ENCODE data around the gene SCTR.

Gene SCTR

DNA sequence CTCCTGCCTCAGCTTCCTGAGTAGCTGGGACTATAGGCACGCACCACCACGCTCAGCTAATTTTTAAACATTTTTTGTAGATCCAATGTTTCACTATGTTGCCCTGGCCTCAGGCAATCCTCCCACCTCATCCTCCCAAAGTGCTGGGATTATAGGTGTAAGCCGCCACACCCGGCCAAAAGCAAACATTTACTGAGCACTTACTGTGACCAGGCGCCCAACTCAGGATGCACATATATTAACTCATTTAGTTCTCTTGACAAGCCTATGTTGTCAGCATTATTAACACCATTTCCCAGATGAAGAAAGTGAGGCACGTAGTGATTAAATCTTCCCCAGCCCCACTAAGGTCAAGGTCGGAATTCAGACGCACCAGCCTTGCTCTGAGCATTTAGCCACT is 51.5 kb downstream of the SCTR start:
- no peak for DNase-seq

DNA sequence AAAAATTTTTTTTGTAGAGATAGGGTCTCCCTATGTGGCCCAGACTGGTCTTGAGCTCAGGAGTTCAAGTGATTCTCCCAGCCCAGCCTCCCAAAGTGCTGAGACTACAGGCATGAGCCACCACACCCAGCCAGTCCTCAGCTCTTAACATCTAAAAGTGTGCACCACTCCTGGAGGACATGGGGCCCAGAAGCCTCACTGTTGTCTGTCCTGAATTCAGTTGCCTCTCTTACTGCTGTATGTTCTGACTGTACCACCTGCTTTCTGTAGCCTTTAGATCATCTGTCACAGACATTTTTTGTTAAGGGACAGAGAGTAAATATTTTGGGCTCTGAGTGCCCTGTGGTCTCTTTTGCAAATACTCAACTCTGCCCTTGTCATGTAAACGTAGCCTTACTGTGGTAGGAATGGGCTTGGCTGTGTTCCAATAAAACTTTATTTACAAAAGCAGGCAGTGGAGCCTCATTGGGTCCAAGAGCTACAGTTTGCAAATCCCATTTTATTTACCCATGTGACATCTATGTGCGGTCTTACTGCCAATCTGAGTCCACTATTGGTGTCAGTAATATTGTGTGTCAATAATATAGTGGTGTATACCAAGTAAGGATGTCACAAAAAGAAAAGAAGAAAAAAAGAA is 54.5 kb downstream of the SCTR start:
- no peak for DNase-seq

DNA sequence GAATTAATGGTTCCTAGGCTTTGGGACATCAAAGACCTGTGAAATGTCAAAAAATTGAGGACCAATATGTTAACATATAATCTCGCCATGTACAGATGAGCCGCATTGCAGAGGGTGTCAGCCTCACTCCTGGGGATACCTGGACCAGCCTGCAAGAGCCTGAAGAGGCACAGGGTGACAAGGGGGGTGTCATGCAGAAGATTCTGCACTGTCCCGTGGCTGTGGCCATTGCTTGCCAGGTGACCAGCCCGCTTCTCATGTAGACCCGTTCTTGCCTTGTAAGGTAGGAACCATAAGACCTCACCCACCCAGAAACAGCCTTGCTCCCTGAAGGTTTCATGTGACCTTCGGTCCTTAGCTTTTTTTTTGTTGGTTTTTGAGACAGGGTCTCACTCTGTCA is 55.2 kb downstream of the SCTR start:
- DNase-seq = no peak

DNA sequence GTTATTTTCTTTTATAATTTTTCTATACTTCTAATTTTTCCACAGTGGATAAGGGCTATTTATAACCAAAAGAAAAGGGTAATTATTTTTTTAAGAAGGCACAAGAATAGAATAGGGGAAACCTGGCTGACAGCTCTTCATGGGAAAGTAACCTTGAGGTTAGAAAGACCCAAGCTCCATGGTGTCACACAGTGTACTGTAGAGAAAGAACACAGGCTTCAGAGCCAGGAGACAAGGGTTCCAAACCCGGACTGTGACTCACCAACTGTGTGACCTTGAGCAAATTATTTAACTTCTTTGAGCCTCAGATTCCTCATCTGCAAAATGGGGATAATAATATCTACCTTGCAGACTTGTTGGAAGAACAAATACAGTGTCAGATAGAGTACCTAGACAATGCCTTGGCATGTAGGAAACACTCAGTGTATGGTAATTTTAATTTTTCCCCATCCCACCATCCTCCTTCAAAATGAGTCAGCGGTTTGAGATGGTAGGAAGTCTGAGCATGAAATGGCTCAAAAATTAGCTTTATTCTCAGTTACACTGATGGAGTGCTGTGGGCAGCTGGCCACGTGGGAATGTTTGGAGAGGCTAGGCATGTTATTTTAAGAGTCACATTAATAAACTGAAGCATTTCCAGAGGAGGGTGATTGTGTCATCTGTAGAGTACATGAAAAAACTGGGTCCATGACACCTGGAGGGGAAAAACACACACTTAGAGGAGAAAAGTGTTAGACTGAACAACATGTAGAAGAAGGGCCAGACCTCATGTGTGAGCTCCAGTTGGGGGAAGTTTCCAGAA is 55.9 kb downstream of the SCTR start:
- DNase-seq = no peak

DNA sequence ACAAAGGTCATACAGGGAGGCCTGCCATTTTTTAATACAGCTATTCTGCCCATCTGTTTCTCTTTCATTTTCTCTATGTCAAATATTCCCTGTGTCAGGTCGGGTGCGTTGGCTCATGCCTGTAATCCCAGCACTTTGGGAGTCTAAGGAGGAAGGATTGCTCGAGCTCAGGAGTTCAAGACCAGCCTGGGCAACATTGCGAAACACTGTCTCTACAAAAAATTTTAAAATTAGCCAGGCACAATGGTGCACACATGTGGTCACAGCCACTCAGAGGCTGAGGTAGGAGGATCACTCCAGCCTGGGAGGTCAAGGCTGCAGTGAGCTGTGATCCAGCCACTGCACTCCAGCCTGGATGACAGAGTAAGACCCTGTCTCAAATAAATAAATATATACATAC is 57.9 kb downstream of the SCTR start:
- no peak for DNase-seq

DNA sequence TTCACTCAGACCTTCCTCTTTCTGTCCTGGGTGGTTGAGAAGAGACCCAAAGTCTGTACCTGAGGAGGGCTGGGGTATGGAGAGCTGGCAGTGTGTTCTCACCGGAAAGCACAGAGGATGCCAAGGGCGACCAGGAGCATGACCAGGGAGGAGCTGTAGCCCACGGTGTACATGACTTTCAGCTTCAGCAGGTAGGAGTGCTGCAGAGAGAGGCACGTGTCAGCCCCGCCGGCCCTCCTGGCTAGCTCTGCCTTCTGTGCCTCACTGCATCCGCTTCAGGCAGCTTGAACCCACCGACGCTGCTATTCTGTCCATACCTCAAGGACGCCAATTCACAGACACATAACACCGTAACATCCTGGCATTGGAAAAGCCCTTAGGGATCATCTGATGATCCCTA is 58.6 kb downstream of the SCTR start:
- DNase-seq = no peak

DNA sequence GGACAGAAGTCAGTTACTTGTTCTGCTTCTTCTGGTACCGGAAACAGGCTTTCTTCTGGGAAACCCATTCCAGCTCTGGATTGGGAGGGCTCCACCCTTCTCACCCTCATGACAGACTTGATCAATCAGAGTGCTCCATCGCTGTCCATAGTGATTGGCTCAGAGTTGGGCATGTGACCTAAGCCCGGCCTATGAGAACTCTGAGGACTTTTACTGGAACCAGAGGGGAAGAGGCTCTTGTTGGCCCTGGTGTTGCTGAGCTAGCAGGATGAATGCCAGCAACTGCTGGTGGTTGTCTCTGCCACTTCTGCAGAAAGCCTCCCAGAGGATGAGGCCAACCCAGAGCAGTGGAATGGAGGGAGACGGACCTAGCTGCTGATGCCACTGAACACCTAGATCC is 59.3 kb downstream of the SCTR start:
- DNase-seq = no peak

DNA sequence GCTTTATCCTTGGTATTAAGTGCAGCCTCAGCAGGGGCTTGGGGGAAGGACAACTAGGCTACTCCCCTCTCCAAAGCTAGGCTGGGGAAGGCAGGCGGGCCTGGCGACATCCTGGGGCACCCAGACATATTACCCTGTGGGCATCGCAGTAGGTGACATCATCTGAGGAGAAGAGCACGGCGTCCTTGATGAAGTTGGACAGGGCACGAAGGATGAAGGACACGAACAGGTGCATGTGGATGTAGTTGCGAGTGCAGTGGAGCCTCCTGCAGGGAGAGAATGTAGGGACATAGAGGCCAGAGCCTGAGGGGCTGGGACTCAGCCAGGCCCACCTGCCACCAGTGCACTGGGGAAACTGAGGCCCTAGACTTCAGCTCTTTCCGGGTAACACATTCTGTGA is 60.3 kb downstream of the SCTR start:
- no peak for DNase-seq

DNA sequence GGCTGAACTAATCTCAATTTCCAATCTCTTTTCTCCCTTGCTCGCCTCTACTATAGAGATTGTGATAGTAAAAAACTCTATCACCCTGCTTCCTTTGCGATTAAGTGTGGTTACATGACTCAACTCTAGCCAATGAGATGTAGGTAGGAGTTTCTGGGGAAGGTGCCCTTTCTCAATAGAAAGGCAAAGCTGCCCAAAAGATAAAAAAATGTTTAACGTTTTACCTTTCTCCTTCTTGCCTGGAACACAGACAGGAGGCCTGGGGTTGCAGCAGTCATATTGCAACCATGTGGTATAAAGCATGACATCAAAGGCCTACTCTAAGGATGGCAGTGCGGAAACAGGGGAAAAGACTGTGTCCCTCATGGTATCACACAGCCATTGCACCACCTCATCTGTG is 61.1 kb downstream of the SCTR start:
- DNase-seq = no peak

DNA sequence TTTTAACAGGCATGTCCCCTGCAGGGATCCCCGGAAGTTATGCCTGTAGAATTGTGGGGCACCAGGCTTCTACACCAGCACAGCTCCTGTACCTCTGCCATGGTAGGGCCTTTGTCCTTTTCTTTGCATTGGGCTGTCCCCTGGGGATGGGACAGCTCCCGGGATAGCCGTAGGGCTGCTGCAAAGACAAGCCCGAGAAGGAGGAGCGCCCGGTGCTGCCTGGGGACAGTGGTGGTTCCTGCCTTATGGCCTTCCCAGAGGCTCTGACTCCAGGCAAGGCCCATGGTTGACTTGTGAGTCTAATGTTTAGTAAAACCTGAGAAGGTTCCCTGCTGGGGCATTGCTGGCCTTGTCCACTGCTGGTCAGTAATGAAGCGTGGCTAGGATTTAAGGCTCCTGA is 61.7 kb downstream of the SCTR start:
- DNase-seq = no peak

DNA sequence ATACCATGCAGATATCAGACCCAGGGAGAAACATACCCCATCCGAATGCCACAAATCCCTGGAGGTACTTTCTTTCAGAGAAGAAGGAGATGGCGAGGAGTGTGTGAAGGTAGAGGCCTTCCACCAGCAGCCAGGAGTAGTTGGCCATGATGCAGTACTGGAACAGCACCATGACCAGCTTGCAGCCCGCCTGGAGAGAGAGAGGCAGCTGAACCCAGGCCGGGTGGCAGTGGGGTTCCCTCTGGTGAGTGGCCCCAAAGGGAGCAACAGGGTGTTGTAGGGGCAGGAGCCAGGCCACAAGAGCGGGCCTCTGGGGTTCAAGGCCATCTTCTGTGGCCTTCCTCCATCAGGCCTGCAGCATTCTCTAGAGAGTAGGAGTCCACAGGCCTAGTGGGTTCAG is 62.5 kb downstream of the SCTR start:
- DNase-seq = no peak

DNA sequence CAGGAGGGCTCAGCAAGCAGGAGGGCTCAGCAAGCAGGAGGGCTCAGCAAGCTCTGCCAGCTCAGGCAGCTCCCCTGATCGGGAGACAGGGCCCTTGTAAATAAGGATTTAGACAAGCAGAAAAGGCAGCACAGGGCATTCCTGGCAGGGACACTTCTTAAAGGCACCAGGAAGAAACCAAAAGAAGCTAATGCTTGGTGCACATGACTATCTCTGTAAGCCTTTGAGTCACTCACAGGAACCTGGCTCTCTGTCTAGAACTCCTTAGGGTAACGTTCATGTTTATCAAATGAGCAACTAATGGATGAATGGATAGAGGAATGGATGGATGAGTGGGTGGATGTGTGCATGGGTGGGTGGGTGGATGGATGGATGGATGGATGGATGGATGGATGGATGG is 64.2 kb downstream of the SCTR start:
- DNase-seq = no peak

DNA sequence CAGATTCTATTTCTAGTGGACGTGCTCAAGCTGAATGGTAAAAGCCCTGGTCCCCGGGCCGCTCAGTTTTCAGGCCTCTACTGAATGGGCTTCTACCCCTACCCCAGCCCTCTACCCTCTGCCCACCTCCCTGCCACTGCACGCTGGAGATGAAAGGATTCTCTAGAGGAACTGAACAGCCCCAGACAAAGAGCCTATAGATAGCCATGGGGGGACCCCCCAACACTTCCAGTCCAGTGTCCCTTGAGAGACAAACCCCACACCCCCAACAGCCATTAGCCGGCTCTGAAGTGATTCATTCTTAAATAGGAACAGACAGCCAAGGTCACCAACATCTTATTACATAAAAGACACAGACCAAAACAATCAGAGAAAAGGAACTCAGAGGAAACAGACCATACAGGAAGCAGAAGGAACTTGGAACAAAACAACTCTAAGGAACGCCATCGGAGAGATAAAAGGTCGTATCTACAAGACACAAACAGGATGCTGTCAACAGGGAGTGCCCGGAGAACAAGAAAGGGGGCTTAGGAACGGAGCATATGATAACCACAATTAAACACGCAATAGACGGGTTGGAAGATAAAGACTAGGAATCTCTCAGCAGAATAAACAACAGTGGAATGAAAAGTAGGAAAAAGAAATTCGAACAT is 69.1 kb downstream of the SCTR start:
- no peak for DNase-seq

DNA sequence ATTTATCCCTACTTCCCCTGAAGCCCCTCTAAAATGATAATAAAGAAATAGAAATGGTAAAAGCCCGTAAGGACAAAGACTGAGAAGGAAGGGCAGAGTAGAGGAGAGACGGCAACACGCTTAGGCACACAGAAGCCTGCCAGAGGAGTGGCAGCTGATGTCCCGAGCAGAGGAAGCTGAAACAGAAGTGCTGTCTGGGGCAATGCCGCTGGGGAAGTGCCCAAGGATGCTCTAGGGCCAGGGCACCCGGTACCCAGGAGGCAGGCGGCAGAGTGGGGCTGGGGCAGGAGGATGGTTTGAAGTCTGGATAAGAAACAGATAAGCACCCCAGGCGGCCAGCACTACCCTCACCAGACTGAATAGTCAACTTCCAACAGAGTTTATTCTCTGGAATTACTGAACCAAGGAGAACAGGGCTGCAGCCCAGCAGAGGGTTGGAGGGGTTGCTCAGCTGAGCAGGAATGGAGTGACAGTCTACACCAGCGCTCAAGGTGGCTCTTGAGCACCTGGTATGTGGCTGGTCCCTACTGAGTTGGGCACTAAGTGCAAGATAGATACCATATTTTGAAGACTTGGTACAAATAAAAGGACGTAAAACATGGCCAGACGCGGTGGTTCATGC is 70.2 kb downstream of the SCTR start:
- no peak for DNase-seq

DNA sequence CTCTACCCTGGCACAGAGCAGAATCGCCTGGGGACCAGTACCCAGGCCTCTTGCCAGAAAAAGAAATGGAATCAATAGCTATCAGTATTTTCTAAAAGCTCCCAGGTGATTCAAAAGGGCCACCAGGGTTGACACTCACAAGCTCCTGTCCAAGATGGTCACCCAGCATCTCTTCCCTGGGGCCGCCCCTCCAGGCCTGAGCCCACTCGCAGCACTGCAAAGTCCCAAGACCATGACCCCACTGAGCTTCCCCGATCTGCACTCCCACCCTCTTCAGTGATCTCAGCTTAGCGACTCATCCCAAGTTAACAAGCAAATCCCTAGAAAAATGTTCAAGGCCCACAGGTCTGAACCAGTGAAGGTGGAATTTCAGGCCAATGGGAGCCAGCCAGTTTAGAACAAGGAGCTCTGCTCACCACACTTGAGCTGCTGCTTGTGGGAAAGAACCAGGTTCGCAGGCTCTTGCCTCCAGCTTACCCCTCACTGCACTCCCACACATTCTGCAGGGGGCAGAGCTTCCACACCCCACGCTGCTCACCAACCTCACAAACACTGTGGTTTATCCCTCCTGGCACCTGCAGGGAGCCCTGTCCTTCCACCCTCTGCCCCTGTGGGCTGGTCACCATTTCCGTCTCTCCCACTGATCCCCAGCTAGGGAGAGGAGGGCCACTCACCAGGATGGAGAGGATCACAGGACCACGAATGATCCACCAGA is 72.8 kb downstream of the SCTR start:
- no peak for DNase-seq

DNA sequence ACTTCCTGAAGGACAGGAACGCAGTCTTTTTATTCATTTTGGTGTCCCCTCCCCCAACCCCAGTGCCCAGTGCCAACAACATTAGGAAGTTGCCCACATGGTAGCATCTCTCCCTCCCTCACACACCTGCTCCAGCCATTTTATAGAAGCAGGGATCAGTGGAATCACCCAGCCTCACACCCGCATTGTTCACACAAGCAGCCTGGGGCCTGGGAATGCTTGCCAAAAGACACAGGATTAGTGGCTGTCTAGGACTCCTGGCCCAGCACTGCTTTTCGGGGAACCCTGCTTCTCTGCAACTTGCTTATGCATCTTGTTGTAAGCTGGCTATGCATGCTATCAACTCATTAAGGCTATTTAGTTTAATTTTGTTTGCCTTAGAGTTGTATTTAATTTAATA is 74.8 kb downstream of the SCTR start:
- no peak for DNase-seq

DNA sequence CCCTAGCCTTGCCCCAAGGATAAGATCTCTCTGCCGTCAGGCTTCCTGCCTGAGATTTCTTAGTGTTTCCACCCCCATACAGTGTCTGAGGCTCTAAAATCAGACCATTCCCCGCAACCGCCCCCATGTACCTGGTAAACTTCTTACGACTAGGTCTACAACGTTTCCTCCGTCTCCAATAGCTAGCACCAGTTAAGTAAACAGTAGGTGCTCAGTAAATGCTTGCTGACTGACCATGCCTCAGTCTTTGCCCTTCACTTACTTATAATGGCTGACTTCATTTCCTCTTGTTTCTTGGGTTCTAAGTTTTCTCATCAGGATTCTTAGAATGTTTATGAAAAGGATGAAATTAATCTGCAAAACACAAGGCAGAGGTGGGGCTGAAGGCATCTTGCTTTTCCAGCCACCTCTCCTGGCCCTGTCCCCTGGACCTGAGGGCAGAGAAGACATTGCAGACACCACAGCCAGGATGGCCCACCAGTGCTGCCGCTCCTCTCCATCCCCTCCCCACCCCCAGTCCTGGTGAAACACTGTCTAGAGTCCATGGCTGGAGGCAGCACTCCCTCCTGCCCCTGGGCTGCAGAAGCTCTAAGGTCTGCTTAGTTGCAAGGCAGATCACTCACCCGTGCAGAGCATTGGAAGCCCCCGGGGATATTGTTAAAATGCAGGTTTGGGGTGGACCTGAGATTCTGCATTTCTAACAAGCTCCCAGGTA is 75.7 kb downstream of the SCTR start:
- no peak for DNase-seq

DNA sequence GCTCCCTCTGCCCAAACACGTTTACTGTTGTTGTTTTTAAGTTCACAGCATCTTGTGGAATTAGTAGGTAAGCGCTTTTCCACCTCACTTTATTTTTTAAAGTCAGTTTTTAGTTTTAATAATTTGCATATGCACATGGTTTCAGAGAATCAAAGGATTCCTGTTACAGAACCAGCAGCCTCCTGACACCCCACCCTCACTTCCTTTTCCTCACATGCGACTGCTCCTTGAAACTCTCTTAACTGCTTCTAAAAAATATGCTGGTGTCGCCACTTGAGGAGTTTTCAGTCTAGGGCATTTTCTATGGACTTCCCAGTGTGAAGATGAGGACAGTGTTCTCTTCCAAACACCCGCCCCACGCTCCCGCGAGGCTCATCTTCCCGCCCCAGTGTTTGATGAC is 78.2 kb downstream of the SCTR start:
- no peak for DNase-seq

DNA sequence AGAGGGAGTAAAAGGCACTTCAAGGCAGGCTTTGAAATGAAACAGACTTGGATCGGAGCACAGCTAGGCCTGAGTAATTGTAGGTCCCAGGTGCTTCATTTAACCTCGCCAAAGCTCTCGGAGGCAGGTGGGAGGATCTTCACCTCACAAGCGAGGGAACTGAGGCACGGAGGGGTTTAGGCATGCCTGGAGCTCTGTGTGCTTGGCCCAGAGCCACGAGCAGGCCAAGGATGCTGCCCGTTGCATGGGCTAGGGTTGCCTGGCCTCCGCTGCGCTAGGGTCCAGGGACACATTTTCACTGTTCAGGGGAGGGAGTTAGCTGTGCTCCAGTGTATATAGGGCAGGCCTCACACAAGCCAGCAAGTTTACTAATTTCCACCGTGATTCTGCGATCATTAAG is 81.4 kb downstream of the SCTR start:
- DNase-seq = no peak

DNA sequence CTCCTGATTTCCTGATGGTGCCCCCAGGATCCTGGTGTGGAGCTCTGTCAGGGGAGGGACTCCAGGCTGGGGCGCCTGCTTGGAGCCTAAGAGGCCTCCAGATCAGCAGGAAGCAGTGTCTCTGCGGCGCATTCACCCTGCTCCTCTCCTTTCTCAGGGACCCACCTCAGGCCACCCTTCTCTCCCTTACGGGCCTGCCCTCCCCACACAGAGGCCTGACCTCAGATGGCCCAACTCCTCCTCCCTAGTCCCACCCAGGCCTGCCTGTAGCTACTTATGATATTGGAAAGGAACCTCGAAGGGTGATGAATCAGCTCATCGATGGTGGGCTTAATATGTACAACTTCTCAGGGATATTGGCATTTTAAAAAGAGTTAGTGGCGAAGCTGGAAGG is 82.1 kb downstream of the SCTR start:
- no peak for DNase-seq

DNA sequence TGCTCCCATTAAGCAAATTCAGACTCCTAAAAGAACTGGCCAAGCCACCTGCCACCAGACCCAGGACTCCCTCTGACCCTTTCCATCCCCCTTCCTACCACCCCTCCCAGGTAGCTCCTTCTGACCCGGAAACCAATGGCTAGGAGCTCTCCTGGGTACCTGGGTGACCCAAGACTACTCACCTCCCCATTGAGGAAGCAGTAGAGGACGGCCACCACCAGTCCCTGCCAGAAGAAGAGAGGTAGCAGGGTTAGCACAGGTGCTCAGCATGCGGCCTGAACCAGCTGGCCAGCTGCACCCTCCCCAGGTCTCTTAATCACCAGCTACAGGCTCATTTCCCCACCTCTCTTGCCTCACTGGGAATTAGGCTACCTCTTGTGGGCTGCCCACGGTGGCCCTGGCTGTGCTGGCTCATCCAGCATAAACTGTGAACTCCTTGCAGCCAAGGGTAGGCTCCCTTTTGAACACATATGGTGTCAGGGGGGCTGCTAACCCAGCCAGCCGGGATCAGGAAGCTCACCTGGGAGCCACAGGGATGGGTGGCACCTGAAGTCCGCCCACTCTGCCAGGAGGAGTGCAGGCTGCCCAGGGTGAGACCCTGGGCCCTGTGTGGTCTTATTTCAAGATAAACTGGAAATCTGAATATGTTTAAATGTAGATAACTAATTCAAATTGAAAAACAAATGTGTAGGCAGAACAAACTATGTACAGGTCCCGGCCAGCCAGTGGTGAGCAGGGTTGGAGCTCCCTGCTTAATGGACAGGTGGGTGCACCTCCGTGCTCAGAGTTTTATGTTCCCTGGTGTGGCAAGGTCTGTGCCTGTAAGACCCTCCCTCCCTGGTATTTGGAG is 82.7 kb downstream of the SCTR start:
- no peak for DNase-seq

DNA sequence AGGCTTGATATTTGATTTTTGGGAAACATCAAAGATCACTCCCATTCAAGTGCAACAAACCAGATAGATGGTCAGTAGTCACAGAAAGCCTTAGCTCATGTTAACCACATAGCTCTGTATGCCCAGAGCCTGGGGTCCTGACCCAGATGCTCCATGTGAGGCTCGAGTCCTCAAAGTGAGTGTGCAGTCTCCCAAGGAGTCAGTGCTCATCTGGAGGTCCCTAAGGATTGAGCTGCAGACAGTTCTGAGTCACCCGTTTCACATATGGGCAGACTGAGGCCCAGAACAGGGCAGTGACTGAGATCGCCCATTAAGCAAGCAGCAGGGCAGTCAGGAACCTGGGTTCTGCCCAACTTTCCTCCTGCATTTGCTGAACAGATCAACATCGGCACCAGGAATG is 83.4 kb downstream of the SCTR start:
- no peak for DNase-seq
